Fibroblast of lung (primary cell): Measurements from ENCODE around the gene IGFALS. TPM values are rescaled to one million over a fixed set of nuclear protein-coding genes. Genes with fewer than 3 reads are reported as not detected.

Source experiments
- DNase-seq, 2 donors: peaks; one replicate each; pipeline versions ENCODE4 v3.0.0 to v3.0.0-alpha.2; 2010; ENCODE audit warnings: low read depth in 2 of 2
- H2AFZ ChIP-seq: 2 replicates; pipeline ENCODE4 v1.5.1; 2012; ENCODE audit warnings: low read length, control low read depth, inconsistent platforms
- H3K27ac ChIP-seq: 2 replicates; pipeline ENCODE4 v1.5.1; 2011; ENCODE audit warnings: low read length, control low read depth; ENCODE audit not compliant: insufficient read depth
- H3K27me3 ChIP-seq: 2 replicates; pipeline ENCODE4 v1.5.1; 2011; ENCODE audit warnings: mild to moderate bottlenecking, low read length; ENCODE audit not compliant: control insufficient read depth, insufficient read depth
- H3K36me3 ChIP-seq: 2 replicates; pipeline ENCODE4 v1.5.1; 2011; ENCODE audit warnings: low read length; ENCODE audit not compliant: control insufficient read depth, insufficient read depth
- H3K4me1 ChIP-seq: 2 replicates; pipeline ENCODE4 v1.5.1; 2011; ENCODE audit warnings: low read length; ENCODE audit not compliant: control insufficient read depth, insufficient read depth; ENCODE audit errors: extremely low read depth
- H3K4me2 ChIP-seq: 2 replicates; pipeline ENCODE4 v1.5.1; 2011; ENCODE audit warnings: low read length, control low read depth; ENCODE audit not compliant: insufficient read depth; ENCODE audit errors: extremely low read depth
- H3K4me3 ChIP-seq, 4 experiments: fragments of 200-600 bp in 1 of 4; sonication (generic) in 1 of 4; replicated peaks in 1 of 4; 2 replicates each; pipeline ENCODE4 v1.5.1; 2011 to 2016; ENCODE audit warnings: low read length in 4 of 4, low read depth in 3 of 4, mild to moderate bottlenecking in 3 of 4, control low read depth in 2 of 4, inconsistent platforms in 1 of 4, mixed read lengths in 1 of 4; ENCODE audit not compliant: insufficient read depth in 1 of 4; ENCODE audit errors: control extremely low read depth in 1 of 4
- H3K79me2 ChIP-seq: 2 replicates; pipeline ENCODE4 v1.5.1; 2012; ENCODE audit warnings: mild to moderate bottlenecking, low read length, inconsistent platforms; ENCODE audit not compliant: control insufficient read depth, insufficient read depth
- H3K9ac ChIP-seq: 2 replicates; pipeline ENCODE4 v1.5.1; 2011; ENCODE audit warnings: mild to moderate bottlenecking, low read length, control low read depth; ENCODE audit not compliant: insufficient read depth
- H3K9me3 ChIP-seq: 2 replicates; pipeline ENCODE4 v1.5.1; 2012; ENCODE audit warnings: low read depth, low read length; ENCODE audit not compliant: control insufficient read depth, insufficient read depth
- H4K20me1 ChIP-seq: 2 replicates; pipeline ENCODE4 v1.5.1; 2011; ENCODE audit warnings: low read length; ENCODE audit not compliant: control insufficient read depth, insufficient read depth; ENCODE audit errors: extremely low read depth
- CTCF ChIP-seq, 2 donors: IDR thresholded peaks in 1 of 2; conservative IDR thresholded peaks in 1 of 2; 1 replicate in 1 of 2; 2 replicates in 1 of 2; pipeline ENCODE4 v1.5.1; 2011 to 2012; ENCODE audit warnings: low read length in 2 of 2, control low read depth in 1 of 2, inconsistent platforms in 1 of 2, low read depth in 1 of 2, mild to moderate bottlenecking in 1 of 2
- EZH2 ChIP-seq: IDR thresholded peaks from 2 replicates; pipeline ENCODE4 v1.5.1; 2012; ENCODE audit warnings: low read length, control low read depth, mild to moderate bottlenecking; ENCODE audit errors: missing control alignments
- polyA minus RNA-seq: library from RNA; depleted of rRNA, polyadenylated mRNA; stranded (reverse); fragments of >200 nt; gene quantifications from 2 replicates; pipeline ENCODE4 v1.2.3, GENCODE V29; 2011; ENCODE audit warnings: low replicate concordance
- polyA plus RNA-seq, 2 donors: library from polyadenylated mRNA; depleted of rRNA in 1 of 2; stranded (reverse) in 1 of 2; unstranded in 1 of 2; fragments of >200 nt; gene quantifications; 2 replicates each; pipeline ENCODE4 v1.2.1, GENCODE V29; 2011 to 2012; ENCODE audit warnings: missing spikeins in 1 of 2
- total RNA-seq: library from RNA; depleted of rRNA; stranded (reverse); fragments of >200 nt; gene quantifications from 2 replicates; pipeline ENCODE4 v1.2.1, GENCODE V29; 2014

The IGFALS gene
- not detected in 2 replicates for total RNA-seq
- not detected in 2 replicates for polyA plus RNA-seq
- polyA plus RNA-seq (2012), result not detected in 2 replicates
- not detected in 2 replicates for polyA minus RNA-seq

- Histone ChIP-seq H4K20me1 (no peaks in the 10 kb centered on the region), H3K79me2 (no peaks in the 10 kb centered on the region), H2AFZ (no peak within 1 kb of the TSS), H3K4me2 (no peak within 1 kb of the TSS), H3K4me1 (no peaks in the 10 kb centered on the region), H3K9me3 (no peaks in the 10 kb centered on the region), H3K27ac (no peak within 1 kb of the TSS), H3K27me3 (no peaks in the 10 kb centered on the region), H3K9ac (no peak within 1 kb of the TSS), H3K4me3 (no peak within 1 kb of the TSS), H3K36me3 (peaks cover 5% of the 10 kb centered on the region)
- TF ChIP-seq CTCF (conservative IDR thresholded peaks at IDR 0.05 in 1 of 2, IDR thresholded peaks at IDR 0.05 in 1 of 2; ENCODE audit: low read depth in 1 of 2, low read length in 2 of 2) (no peak), EZH2 (no peak)
- DNase-seq, result no peak
These were observed at the start of gene IGFALS for GRCh38 chr16:1793578-1794220. TSS of gene IGFALS (minus strand) at chr16:1793705. CDS start at chr16:1793652, 53 bp downstream.

- H3K4me3 ChIP-seq, result no peak overlapping the region
- no peaks in the 10 kb centered on the region for H3K36me3 ChIP-seq
- no peak overlapping the region for H3K9ac ChIP-seq
- TF ChIP-seq EZH2 (no peak), CTCF (conservative IDR thresholded peaks at IDR 0.05 in 1 of 2, IDR thresholded peaks at IDR 0.05 in 1 of 2; ENCODE audit: low read depth in 1 of 2, low read length in 2 of 2) (no peak)
- H2AFZ ChIP-seq, result no peak overlapping the region
- H3K27me3 ChIP-seq, result no peaks in the 10 kb centered on the region
- no peaks in the 10 kb centered on the region for H3K9me3 ChIP-seq
- H4K20me1 ChIP-seq, result no peaks in the 10 kb centered on the region
- no peaks in the 10 kb centered on the region for H3K4me1 ChIP-seq
- peak in 1 of 2 donors; percentile 82 for DNase-seq
- H3K79me2 ChIP-seq, result no peaks in the 10 kb centered on the region
- no peak overlapping the region for H3K27ac ChIP-seq
- no peak overlapping the region for H3K4me2 ChIP-seq
These were observed 46.0 kb upstream of the IGFALS start for GRCh38 chr16:1839554-1839953.

GRCh38 chr16:1834096-1834495 is 40.6 kb upstream of the IGFALS start:
- H3K4me1 ChIP-seq, result peaks cover 3% of the 10 kb centered on the region
- TF ChIP-seq CTCF (conservative IDR thresholded peaks at IDR 0.05 in 1 of 2, IDR thresholded peaks at IDR 0.05 in 1 of 2; ENCODE audit: low read depth in 1 of 2, low read length in 2 of 2) (no peak), EZH2 (no peak)
- H2AFZ ChIP-seq, result no peak overlapping the region
- no peak for DNase-seq
- no peak overlapping the region for H3K4me3 ChIP-seq
- H3K9ac ChIP-seq, result no peak overlapping the region
- no peaks in the 10 kb centered on the region for H3K27me3 ChIP-seq
- H3K27ac ChIP-seq, result no peak overlapping the region
- H3K4me2 ChIP-seq, result no peak overlapping the region
- H4K20me1 ChIP-seq, result no peaks in the 10 kb centered on the region
- no peaks in the 10 kb centered on the region for H3K9me3 ChIP-seq
- H3K79me2 ChIP-seq, result peaks cover 5% of the 10 kb centered on the region
- peaks cover 3% of the 10 kb centered on the region for H3K36me3 ChIP-seq
